Subcutaneous adipose tissue (tissue), 4 donors: ENCODE measurements around the gene PLCB1. TPM values are rescaled to one million over a fixed set of nuclear protein-coding genes. Genes with fewer than 3 reads are reported as not detected.

ENCODE experiments used
- total RNA-seq, 4 donors: library from RNA; depleted of rRNA; stranded (reverse); fragments of >200 nt; gene quantifications; one replicate each; pipeline ENCODE4 v1.1.0, GENCODE V29; 2016
- TF ChIP-seq, protein P1 (sequence below): fragments of 450-650 bp; IDR thresholded peaks from one replicate; pipeline ENCODE4 v1.5.1; 2016; ENCODE audit warnings: low read depth, mild to moderate bottlenecking, control low read depth, antibody characterized with exemption, moderate library complexity

PLCB1 gene
- total RNA-seq, 4 donors from 2014 or later = 14.1 to 26.7 (median 18.4) TPM

DNA sequence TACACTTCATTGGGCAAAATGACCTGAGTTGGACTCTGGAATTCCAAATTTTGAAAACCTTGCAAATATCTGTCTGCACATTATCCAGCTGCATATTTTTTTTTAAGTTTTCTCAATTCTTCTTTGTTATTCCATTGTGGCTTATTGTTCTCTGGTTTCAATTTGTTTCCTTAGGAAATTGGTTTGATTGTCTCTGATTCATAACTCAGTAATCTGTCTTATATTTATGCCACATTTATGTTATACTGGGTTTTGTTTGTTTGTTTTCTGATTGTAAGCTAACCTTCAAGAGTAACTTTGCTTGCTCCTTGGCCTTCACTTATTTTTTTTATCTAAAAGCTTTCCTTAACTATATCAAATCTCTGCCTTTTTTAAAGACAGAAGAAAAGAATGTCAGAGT, 743.5 kb downstream of the PLCB1 start:
- TF ChIP-seq, protein P1, sequence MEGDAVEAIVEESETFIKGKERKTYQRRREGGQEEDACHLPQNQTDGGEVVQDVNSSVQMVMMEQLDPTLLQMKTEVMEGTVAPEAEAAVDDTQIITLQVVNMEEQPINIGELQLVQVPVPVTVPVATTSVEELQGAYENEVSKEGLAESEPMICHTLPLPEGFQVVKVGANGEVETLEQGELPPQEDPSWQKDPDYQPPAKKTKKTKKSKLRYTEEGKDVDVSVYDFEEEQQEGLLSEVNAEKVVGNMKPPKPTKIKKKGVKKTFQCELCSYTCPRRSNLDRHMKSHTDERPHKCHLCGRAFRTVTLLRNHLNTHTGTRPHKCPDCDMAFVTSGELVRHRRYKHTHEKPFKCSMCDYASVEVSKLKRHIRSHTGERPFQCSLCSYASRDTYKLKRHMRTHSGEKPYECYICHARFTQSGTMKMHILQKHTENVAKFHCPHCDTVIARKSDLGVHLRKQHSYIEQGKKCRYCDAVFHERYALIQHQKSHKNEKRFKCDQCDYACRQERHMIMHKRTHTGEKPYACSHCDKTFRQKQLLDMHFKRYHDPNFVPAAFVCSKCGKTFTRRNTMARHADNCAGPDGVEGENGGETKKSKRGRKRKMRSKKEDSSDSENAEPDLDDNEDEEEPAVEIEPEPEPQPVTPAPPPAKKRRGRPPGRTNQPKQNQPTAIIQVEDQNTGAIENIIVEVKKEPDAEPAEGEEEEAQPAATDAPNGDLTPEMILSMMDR = no peak

DNA sequence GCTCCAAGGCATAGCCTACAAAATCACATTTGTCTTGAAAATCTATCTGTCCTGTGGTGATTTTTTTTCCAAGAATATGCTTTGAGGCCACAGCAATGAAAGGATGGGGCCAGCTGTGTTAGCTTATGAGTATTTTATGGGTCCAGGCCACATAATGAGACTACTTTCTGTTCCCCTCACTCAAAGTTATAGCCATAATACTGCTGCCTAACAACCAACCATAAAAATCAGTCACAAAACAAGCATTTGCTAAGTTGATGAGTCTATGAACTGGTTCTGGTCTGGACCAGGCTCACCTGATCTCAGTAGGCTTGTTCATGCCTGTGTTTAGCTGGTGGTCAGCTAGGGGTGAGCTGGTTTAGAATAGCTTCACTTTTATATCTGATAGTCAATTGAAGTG, 744.3 kb downstream of the PLCB1 start:
- TF ChIP-seq, protein P1 = no peak

DNA sequence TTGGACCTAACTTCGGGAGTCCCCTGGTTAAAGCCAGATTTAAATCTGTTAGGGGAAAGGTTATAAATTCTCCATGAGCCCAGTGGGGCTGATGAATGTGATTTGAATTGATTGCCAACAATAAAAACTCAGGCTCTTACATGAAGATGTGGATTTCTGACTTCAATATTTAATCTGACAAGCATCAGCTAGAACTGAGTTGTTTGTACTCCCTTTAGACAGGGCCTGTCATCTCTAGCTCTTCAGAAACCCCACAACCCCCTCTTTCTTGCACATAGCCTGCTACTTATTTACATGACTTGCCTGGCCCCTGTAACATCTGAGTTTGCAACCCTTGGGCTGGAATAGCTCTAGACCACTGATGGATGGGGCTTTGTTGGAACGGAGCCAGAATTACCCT, 745.2 kb downstream of the PLCB1 start:
- TF ChIP-seq, protein P1 = no peak

DNA sequence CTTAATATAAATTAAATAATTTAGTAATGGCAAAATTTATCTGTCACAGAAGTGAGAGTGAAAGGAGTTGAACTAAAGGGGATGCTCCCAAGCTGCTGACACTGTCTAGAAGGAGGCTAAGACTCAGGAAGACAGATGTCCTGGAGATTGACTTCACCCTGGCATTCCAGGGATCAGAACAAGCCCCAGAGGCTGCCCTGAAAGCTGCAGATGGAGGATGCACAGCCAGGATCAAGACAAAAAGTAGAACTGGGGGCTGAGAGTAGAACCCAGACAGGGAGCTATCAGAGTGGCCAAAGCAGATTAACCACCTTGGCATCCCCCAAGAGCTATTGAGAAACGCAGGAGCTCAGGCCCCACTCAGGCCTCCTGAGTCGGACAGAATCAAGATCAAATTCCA, 747.6 kb downstream of the PLCB1 start:
- TF ChIP-seq, protein P1 = no peak

DNA sequence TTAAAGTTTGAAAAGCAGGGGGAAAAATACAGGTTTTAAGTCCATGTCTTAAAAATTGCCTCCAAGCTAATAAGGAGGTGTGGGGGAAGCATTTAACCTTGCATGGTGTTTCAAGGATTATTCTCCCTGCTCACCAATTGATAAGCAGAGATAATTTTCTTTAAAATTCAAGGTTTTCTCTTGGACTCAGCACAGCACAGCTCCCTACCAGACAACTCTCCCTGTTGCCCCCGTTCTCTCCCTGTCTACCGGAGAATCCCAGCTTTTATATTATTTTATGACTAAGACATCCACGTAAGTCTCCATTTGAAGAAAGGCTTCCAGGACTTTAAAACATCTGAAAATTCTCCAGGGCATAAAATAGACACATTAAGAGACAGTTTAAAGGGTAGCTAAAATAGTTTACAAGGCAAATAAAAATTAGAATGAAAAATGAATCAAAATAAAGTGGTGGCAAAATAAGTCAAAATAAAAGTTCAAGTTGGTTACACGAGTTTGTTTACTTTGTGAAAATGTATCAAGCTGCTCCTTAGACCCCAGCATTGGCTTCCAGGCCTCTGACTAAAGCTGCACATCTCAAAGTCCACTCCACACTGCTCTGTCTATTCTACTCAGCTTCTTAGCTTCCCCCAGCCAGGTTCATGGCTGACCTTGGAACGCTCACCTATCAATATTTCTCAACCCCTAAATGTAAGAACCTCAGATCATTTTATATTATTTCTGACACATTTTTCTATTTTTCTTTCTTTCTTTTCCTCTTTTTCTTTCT, 748.2 kb downstream of the PLCB1 start:
- TF ChIP-seq, protein P1 = no peak

DNA sequence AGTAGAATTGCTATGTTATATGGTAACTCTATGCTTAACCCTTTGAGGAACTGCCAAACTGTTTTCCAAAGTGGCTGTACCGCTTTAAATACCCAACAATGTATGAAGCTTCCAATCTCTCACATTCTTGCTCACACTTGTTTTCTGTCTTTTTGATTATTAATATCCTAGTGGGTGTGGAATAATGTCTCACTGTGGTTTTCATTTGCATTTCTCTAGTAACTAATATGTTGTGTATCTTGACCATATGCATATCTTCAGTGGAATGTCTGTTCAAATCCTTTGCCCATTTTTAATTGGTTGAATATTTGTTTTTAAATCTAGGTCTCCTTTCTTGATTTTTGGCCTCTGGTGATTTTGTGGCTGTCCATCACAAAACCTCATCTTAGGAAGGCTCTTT, 759.0 kb downstream of the PLCB1 start:
- TF ChIP-seq, protein P1 = no peak

DNA sequence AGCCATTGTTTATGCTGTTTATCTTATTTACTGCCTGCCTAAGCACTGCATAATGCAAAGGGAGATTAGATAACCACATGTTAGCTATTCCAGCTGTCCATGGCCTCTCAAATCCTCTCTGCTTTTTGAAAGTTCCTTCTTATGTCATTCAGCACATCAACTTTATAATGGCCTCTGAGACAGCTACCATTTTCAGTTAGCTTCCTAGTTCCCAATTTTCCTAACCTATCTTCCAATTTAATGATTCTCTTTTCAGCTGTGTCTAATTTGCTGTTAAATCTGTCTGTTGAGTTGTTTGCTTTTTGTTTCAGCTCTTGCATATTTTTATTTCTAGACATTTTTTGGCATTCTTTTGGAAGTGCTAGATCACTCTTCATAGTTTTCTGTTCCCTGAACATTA, 763.4 kb downstream of the PLCB1 start:
- TF ChIP-seq, protein P1 = no peak
